Right cardiac atrium (tissue), 5 donors: ENCODE measurements around the gene GK. TPM values are rescaled to one million over a fixed set of nuclear protein-coding genes. Genes with fewer than 3 reads are reported as not detected.

Source experiments
- ATAC-seq, 2 donors: fragments of 200-7000 bp; cut with Tn5 transposase; one replicate each; pipeline versions ENCODE4 v1.8.0 to v1.9.1; 2020; ENCODE audit warnings: moderate library complexity in 2 of 2, mild to moderate bottlenecking in 1 of 2
- DNase-seq, 3 donors: peaks; one replicate each; pipeline ENCODE4 v3.0.0-alpha.2; 2020
- H3K27ac ChIP-seq: one replicate; pipeline ENCODE4 v1.5.1; 2013; ENCODE audit warnings: mild to moderate bottlenecking, low read length, control low read depth, moderate library complexity
- H3K27me3 ChIP-seq: one replicate; pipeline ENCODE4 v1.6.1; 2013; ENCODE audit not compliant: control insufficient read depth, insufficient read depth
- H3K4me1 ChIP-seq: one replicate; pipeline ENCODE4 v1.6.1; 2013; ENCODE audit warnings: low read length; ENCODE audit not compliant: control insufficient read depth, insufficient read depth
- H3K4me3 ChIP-seq: one replicate; pipeline ENCODE4 v1.5.1; 2013; ENCODE audit warnings: low read length, control low read depth
- H3K9me3 ChIP-seq: one replicate; pipeline ENCODE4 v1.6.1; 2013; ENCODE audit warnings: low read length; ENCODE audit not compliant: control insufficient read depth
- WGBS: extraction: QIAGEN DNeasy Blood & Tissue Kit; methylation state at CpG from one replicate; pipeline ENCODE4 v1.1.7; 2013; 5-methylcytosine and 5-hydroxymethylcytosine counted together
- intact Hi-C, 4 donors: fragments of 100-400 bp; cut with DNase I; formaldehyde crosslinking; loops; one replicate each; pipeline versions ENCODE4 v1.11.0 to v1.14.0; 2022 to 2023
- polyA plus RNA-seq: library from polyadenylated mRNA; stranded (reverse); fragments of 200-250 nt; gene quantifications from one replicate; pipeline ENCODE4 v1.2.3, GENCODE V29; 2013
- total RNA-seq, 4 donors: library from RNA; stranded (reverse); fragmentation: NEBNext Ultra II Directional; extraction: Animal tissue kit (Norgen Biotek cat#: 25700); gene quantifications; one replicate each; pipeline ENCODE4 v1.2.1, GENCODE V29; 2021
- donor health status: healthy with polysubstance abuse.
- donor health status: DM: no; HTN: yes; CAD: no.
- donor health status: DM: no; HTN: no; CAD: no.
- donor health status: DM: no; HTN: yes; CAD: no; lungs with severe emphysema.
- donor health status: DM: yes; HTN: yes; CAD: no.

Gene GK
- total and polyA plus RNA-seq, 5 donors = 2.9 to 7.1 (median 5.7) TPM

GRCh38 chrX:30777575-30777974 is 124.4 kb downstream of the GK start:
- intact Hi-C loops = no loop called here
- Histone ChIP-seq H3K4me3 (no peak overlapping the region), H3K9me3 (no peaks in the 10 kb centered on the region), H3K27ac (no peak overlapping the region), H3K27me3 (no peaks in the 10 kb centered on the region), H3K4me1 (no peaks in the 10 kb centered on the region)
- ATAC-seq = no peak
- no peak for DNase-seq

- Histone ChIP-seq H3K9me3 (no peaks in the 10 kb centered on the region), H3K27ac (no peak overlapping the region), H3K4me3 (no peak overlapping the region), H3K4me1 (no peaks in the 10 kb centered on the region), H3K27me3 (no peaks in the 10 kb centered on the region)
- 92% methylated on average over 19 of the region's 19 CpGs for WGBS
- ATAC-seq (no peak), DNase-seq (peak in 1 of 3 donors; percentile 24)
- intact Hi-C loops = no loop called here
Measured at GRCh38 chrX:30779453-30780030, 126.3 kb downstream of the GK start.

Other genes starting within 250 kb of the GK start
- gene TASL, start 75.7 kb upstream of the GK start, total RNA-seq = under 1 TPM; 0.49 to 0.71 (median 0.56) TPM
- gene TASL, start 75.7 kb upstream of the GK start, polyA plus RNA-seq = 0.11 TPM
- 10 to 100 TPM; 14.7 to 22.0 (median 19.1) TPM for gene TAB3, start 235.8 kb downstream of the GK start, total RNA-seq
- 6.9 TPM for gene TAB3, start 235.8 kb downstream of the GK start, polyA plus RNA-seq